ENCODE data around the gene CHFR.

Gene CHFR

GRCh38 chr12:132840536-132840935 is 46.9 kb downstream of the CHFR start:
- DNase-seq (ENCODE audit: low spot score), result no peak
- no peak overlapping the region for H3K4me3 ChIP-seq (ENCODE audit: low read length in 2 of 2)
- no peak overlapping the region for H2AK5ac ChIP-seq (ENCODE audit: low read depth, low read length)
- H3K9me3 ChIP-seq (replicated peaks in 1 of 2; ENCODE audit: control insufficient read depth in 2 of 2, insufficient read depth in 1 of 2, low read depth in 1 of 2, low read length in 2 of 2), result no peaks in the 10 kb centered on the region
- H3K9ac ChIP-seq (ENCODE audit: low read depth, low read length, poor library complexity), result no peak overlapping the region
- no peaks in the 10 kb centered on the region for H3K4me1 ChIP-seq (ENCODE audit: control insufficient read depth in 2 of 2, insufficient read depth in 1 of 2, low read depth in 1 of 2, low read length in 2 of 2)
- H2BK15ac ChIP-seq (ENCODE audit: low read length), result no peak overlapping the region
- peaks cover 4% of the 10 kb centered on the region for H3K79me1 ChIP-seq (ENCODE audit: low read depth, low read length)
- H3K4ac ChIP-seq (ENCODE audit: low read length), result no peak overlapping the region
- no peak overlapping the region for H3K27ac ChIP-seq (replicated peaks; ENCODE audit: low read length)
- no peak overlapping the region for H4K91ac ChIP-seq (ENCODE audit: low read depth, low read length, poor library complexity)
- no peak overlapping the region for H2AFZ ChIP-seq (ENCODE audit: low read length)
- H2BK120ac ChIP-seq (ENCODE audit: low read depth, low read length), result no peak overlapping the region
- H4K8ac ChIP-seq (ENCODE audit: low read depth, low read length), result no peak overlapping the region
- peak overlapping the region; percentile 43 for H3K23ac ChIP-seq (ENCODE audit: low read depth, low read length, poor library complexity)
- H3K14ac ChIP-seq (ENCODE audit: low read length), result no peak overlapping the region
- H3K4me2 ChIP-seq (ENCODE audit: insufficient read depth, low read length, poor library complexity, severe bottlenecking), result no peak overlapping the region
- no CpG with 5 or more reads among the region's 20 CpGs for WGBS, 2 donors (ENCODE audit: extremely low coverage in 2 of 2, insufficient read length in 2 of 2, insufficient replicate concordance in 1 of 2)
- no peak overlapping the region for H2BK5ac ChIP-seq (ENCODE audit: low read length)
- no peak overlapping the region for H3K18ac ChIP-seq (ENCODE audit: low read length)
- peaks cover 19 to 42% of the 10 kb centered on the region in 2 donors for H3K36me3 ChIP-seq (replicated peaks in 1 of 2; ENCODE audit: control insufficient read depth in 2 of 2, insufficient read depth in 2 of 2, low read length in 2 of 2)
- no peak overlapping the region for H2BK12ac ChIP-seq (ENCODE audit: low read length)
- peaks cover 0 to 1% (median 0%) of the 10 kb centered on the region in 3 experiments for H3K27me3 ChIP-seq (ENCODE audit: control insufficient read depth in 3 of 3, insufficient read depth in 3 of 3, low read depth in 1 of 3, low read length in 3 of 3)

GRCh38 chr12:132839558-132840235 is 47.7 kb downstream of the CHFR start:
- peak overlapping the region; percentile 58 for H2BK12ac ChIP-seq (ENCODE audit: low read length)
- no peak for DNase-seq (ENCODE audit: low spot score)
- no peak overlapping the region for H3K4me3 ChIP-seq (ENCODE audit: low read length in 2 of 2)
- peak overlapping the region; percentile 66 for H2BK5ac ChIP-seq (ENCODE audit: low read length)
- H2AFZ ChIP-seq (ENCODE audit: low read length), result no peak overlapping the region
- H2BK120ac ChIP-seq (ENCODE audit: low read depth, low read length), result no peak overlapping the region
- H4K91ac ChIP-seq (ENCODE audit: low read depth, low read length, poor library complexity), result no peak overlapping the region
- peaks cover 0 to 1% (median 0%) of the 10 kb centered on the region in 3 experiments for H3K27me3 ChIP-seq (ENCODE audit: control insufficient read depth in 3 of 3, insufficient read depth in 3 of 3, low read depth in 1 of 3, low read length in 3 of 3)
- H3K4ac ChIP-seq (ENCODE audit: low read length), result no peak overlapping the region
- H3K9me3 ChIP-seq (replicated peaks in 1 of 2; ENCODE audit: control insufficient read depth in 2 of 2, insufficient read depth in 1 of 2, low read depth in 1 of 2, low read length in 2 of 2), result no peaks in the 10 kb centered on the region
- no peaks in the 10 kb centered on the region for H3K4me1 ChIP-seq (ENCODE audit: control insufficient read depth in 2 of 2, insufficient read depth in 1 of 2, low read depth in 1 of 2, low read length in 2 of 2)
- no peak overlapping the region for H3K18ac ChIP-seq (ENCODE audit: low read length)
- H3K79me1 ChIP-seq (ENCODE audit: low read depth, low read length), result peaks cover 5% of the 10 kb centered on the region
- no peak overlapping the region for H3K4me2 ChIP-seq (ENCODE audit: insufficient read depth, low read length, poor library complexity, severe bottlenecking)
- H2AK5ac ChIP-seq (ENCODE audit: low read depth, low read length), result no peak overlapping the region
- H4K8ac ChIP-seq (ENCODE audit: low read depth, low read length), result no peak overlapping the region
- no peak overlapping the region for H3K23ac ChIP-seq (ENCODE audit: low read depth, low read length, poor library complexity)
- no peak overlapping the region for H3K27ac ChIP-seq (replicated peaks; ENCODE audit: low read length)
- no CpG with 5 or more reads among the region's 14 CpGs for WGBS, 2 donors (ENCODE audit: extremely low coverage in 2 of 2, insufficient read length in 2 of 2, insufficient replicate concordance in 1 of 2)
- H3K9ac ChIP-seq (ENCODE audit: low read depth, low read length, poor library complexity), result no peak overlapping the region
- peaks cover 19 to 40% of the 10 kb centered on the region in 2 donors for H3K36me3 ChIP-seq (replicated peaks in 1 of 2; ENCODE audit: control insufficient read depth in 2 of 2, insufficient read depth in 2 of 2, low read length in 2 of 2)
- no peak overlapping the region for H2BK15ac ChIP-seq (ENCODE audit: low read length)
- H3K14ac ChIP-seq (ENCODE audit: low read length), result peak overlapping the region; percentile 3

- Histone ChIP-seq H3K4me3 (ENCODE audit: low read length in 2 of 2) (no peak overlapping the region), H3K27me3 (ENCODE audit: control insufficient read depth in 3 of 3, insufficient read depth in 3 of 3, low read depth in 1 of 3, low read length in 3 of 3) (peaks cover 0 to 1% (median 0%) of the 10 kb centered on the region in 3 experiments), H3K14ac (ENCODE audit: low read length) (no peak overlapping the region), H3K27ac (replicated peaks; ENCODE audit: low read length) (no peak overlapping the region), H3K79me1 (ENCODE audit: low read depth, low read length) (peaks cover 5% of the 10 kb centered on the region), H3K23ac (ENCODE audit: low read depth, low read length, poor library complexity) (peak overlapping the region; percentile 34), H3K4me2 (ENCODE audit: insufficient read depth, low read length, poor library complexity, severe bottlenecking) (no peak overlapping the region), H4K8ac (ENCODE audit: low read depth, low read length) (no peak overlapping the region), H3K4ac (ENCODE audit: low read length) (no peak overlapping the region), H2BK5ac (ENCODE audit: low read length) (peak overlapping the region; percentile 39), H2AFZ (ENCODE audit: low read length) (no peak overlapping the region), H3K9me3 (replicated peaks in 1 of 2; ENCODE audit: control insufficient read depth in 2 of 2, insufficient read depth in 1 of 2, low read depth in 1 of 2, low read length in 2 of 2) (no peaks in the 10 kb centered on the region), H3K9ac (ENCODE audit: low read depth, low read length, poor library complexity) (no peak overlapping the region), H3K4me1 (ENCODE audit: control insufficient read depth in 2 of 2, insufficient read depth in 1 of 2, low read depth in 1 of 2, low read length in 2 of 2) (no peaks in the 10 kb centered on the region), H3K18ac (ENCODE audit: low read length) (no peak overlapping the region), H2AK5ac (ENCODE audit: low read depth, low read length) (no peak overlapping the region), H3K36me3 (replicated peaks in 1 of 2; ENCODE audit: control insufficient read depth in 2 of 2, insufficient read depth in 2 of 2, low read length in 2 of 2) (peaks cover 17 to 35% of the 10 kb centered on the region in 2 donors), H2BK15ac (ENCODE audit: low read length) (no peak overlapping the region), H2BK120ac (ENCODE audit: low read depth, low read length) (no peak overlapping the region), H2BK12ac (ENCODE audit: low read length) (no peak overlapping the region), H4K91ac (ENCODE audit: low read depth, low read length, poor library complexity) (no peak overlapping the region)
- no peak for DNase-seq (ENCODE audit: low spot score)
- WGBS, 2 donors (ENCODE audit: extremely low coverage in 2 of 2, insufficient read length in 2 of 2, insufficient replicate concordance in 1 of 2), result no CpG with 5 or more reads among the region's 17 CpGs
Observed at GRCh38 chr12:132838410-132839080, 48.9 kb downstream of the CHFR start.

- H2AFZ ChIP-seq (ENCODE audit: low read length), result no peak overlapping the region
- H2BK120ac ChIP-seq (ENCODE audit: low read depth, low read length), result no peak overlapping the region
- no peaks in the 10 kb centered on the region for H3K4me1 ChIP-seq (ENCODE audit: control insufficient read depth in 2 of 2, insufficient read depth in 1 of 2, low read depth in 1 of 2, low read length in 2 of 2)
- no peak overlapping the region for H4K91ac ChIP-seq (ENCODE audit: low read depth, low read length, poor library complexity)
- H3K4me2 ChIP-seq (ENCODE audit: insufficient read depth, low read length, poor library complexity, severe bottlenecking), result no peak overlapping the region
- H3K27me3 ChIP-seq (ENCODE audit: control insufficient read depth in 3 of 3, insufficient read depth in 3 of 3, low read depth in 1 of 3, low read length in 3 of 3), result peaks cover 0 to 1% (median 0%) of the 10 kb centered on the region in 3 experiments
- H3K9me3 ChIP-seq (replicated peaks in 1 of 2; ENCODE audit: control insufficient read depth in 2 of 2, insufficient read depth in 1 of 2, low read depth in 1 of 2, low read length in 2 of 2), result no peaks in the 10 kb centered on the region
- H3K79me1 ChIP-seq (ENCODE audit: low read depth, low read length), result peaks cover 5% of the 10 kb centered on the region
- no peak overlapping the region for H4K8ac ChIP-seq (ENCODE audit: low read depth, low read length)
- H3K4ac ChIP-seq (ENCODE audit: low read length), result no peak overlapping the region
- H3K14ac ChIP-seq (ENCODE audit: low read length), result no peak overlapping the region
- H3K18ac ChIP-seq (ENCODE audit: low read length), result no peak overlapping the region
- no peak overlapping the region for H2AK5ac ChIP-seq (ENCODE audit: low read depth, low read length)
- H3K4me3 ChIP-seq (ENCODE audit: low read length in 2 of 2), result no peak overlapping the region
- no peak overlapping the region for H3K9ac ChIP-seq (ENCODE audit: low read depth, low read length, poor library complexity)
- no peak overlapping the region for H3K23ac ChIP-seq (ENCODE audit: low read depth, low read length, poor library complexity)
- no CpG with 5 or more reads among the region's 27 CpGs for WGBS, 2 donors (ENCODE audit: extremely low coverage in 2 of 2, insufficient read length in 2 of 2, insufficient replicate concordance in 1 of 2)
- H2BK12ac ChIP-seq (ENCODE audit: low read length), result no peak overlapping the region
- no peak overlapping the region for H3K27ac ChIP-seq (replicated peaks; ENCODE audit: low read length)
- peak overlapping the region; percentile 39 for H2BK5ac ChIP-seq (ENCODE audit: low read length)
- H3K36me3 ChIP-seq (replicated peaks in 1 of 2; ENCODE audit: control insufficient read depth in 2 of 2, insufficient read depth in 2 of 2, low read length in 2 of 2), result peaks cover 14 to 29% of the 10 kb centered on the region in 2 donors
- no peak for DNase-seq (ENCODE audit: low spot score)
- H2BK15ac ChIP-seq (ENCODE audit: low read length), result no peak overlapping the region
Observed at GRCh38 chr12:132837693-132838409, 49.6 kb downstream of the CHFR start.
